Measurements from ENCODE around the gene BCAS3. TPM values are rescaled to one million over a fixed set of nuclear protein-coding genes. Genes with fewer than 3 reads are reported as not detected.

The BCAS3 gene
- total RNA-seq, 4 donors from 2014 or later, result 18.7 to 37.8 (median 24.9) TPM

- no peak for ATAC-seq (ENCODE audit: low FRiP score)
- DNase-seq (ENCODE audit: low spot score), result no peak
- TF ChIP-seq, protein P1, sequence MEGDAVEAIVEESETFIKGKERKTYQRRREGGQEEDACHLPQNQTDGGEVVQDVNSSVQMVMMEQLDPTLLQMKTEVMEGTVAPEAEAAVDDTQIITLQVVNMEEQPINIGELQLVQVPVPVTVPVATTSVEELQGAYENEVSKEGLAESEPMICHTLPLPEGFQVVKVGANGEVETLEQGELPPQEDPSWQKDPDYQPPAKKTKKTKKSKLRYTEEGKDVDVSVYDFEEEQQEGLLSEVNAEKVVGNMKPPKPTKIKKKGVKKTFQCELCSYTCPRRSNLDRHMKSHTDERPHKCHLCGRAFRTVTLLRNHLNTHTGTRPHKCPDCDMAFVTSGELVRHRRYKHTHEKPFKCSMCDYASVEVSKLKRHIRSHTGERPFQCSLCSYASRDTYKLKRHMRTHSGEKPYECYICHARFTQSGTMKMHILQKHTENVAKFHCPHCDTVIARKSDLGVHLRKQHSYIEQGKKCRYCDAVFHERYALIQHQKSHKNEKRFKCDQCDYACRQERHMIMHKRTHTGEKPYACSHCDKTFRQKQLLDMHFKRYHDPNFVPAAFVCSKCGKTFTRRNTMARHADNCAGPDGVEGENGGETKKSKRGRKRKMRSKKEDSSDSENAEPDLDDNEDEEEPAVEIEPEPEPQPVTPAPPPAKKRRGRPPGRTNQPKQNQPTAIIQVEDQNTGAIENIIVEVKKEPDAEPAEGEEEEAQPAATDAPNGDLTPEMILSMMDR (IDR thresholded peaks at IDR 0.05), result no peak
Observed at GRCh38 chr17:61385577-61386236, 708.1 kb downstream of the BCAS3 start.

- TF ChIP-seq, protein P1 (IDR thresholded peaks at IDR 0.05), result no peak
- DNase-seq (ENCODE audit: low spot score) (no peak), ATAC-seq (ENCODE audit: low FRiP score) (no peak)
Observed at GRCh38 chr17:61386251-61386650, 708.6 kb downstream of the BCAS3 start.

GRCh38 chr17:61387011-61387410 is 709.4 kb downstream of the BCAS3 start:
- TF ChIP-seq, protein P1 (IDR thresholded peaks at IDR 0.05), result no peak
- DNase-seq (ENCODE audit: low spot score) (no peak), ATAC-seq (ENCODE audit: low FRiP score) (no peak)

DNA sequence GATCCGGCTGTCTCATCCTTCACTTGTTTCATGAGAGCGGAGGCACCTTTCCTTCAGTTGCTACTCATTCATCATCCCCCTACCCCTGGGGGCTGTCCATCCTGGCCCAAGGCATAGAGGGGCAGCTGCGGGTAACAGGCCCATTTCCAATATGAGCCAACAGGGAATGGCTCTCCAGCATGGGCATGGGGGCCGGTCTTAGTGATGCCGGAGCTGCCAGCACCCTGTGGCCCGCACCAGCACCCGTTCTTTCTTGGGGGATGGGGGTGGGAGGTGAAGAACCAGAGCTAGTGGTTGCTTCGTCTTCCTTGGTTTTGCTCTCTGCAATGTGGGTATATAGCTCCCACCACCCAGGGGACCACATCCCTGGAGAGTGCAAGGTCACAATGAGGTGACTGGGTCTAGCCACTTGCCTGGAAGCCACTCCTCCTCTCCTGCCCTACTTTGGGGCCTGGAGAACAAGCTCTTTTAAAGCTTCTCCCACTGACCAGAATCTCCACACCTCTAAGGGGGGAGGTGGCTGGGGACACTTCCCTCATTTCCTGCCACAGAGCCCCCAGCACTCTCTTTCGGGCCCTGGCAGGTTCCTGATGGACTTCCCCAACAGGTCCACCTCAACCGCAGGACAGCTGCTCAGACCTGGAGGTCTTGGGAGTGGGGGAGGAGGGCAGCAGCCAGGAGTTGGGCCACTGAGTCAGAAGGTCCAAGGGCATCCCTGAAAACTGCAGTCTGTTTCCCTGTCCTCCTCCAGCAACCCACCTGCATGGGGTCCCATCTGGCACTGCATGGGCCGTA is 710.1 kb downstream of the BCAS3 start:
- ATAC-seq (ENCODE audit: low FRiP score), result no peak
- no peak for DNase-seq (ENCODE audit: low spot score)
- TF ChIP-seq, protein P1 (IDR thresholded peaks at IDR 0.05), result no peak

- TF ChIP-seq, protein P1 (IDR thresholded peaks at IDR 0.05), result no peak
- ATAC-seq (ENCODE audit: low FRiP score) (no peak), DNase-seq (ENCODE audit: low spot score) (no peak)
Observed at GRCh38 chr17:61388561-61389356, 711.1 kb downstream of the BCAS3 start.

- TF ChIP-seq, protein P1 (IDR thresholded peaks at IDR 0.05), result peak in 1 of 3 donors; percentile 44
- no peak for ATAC-seq (ENCODE audit: low FRiP score)
- DNase-seq (ENCODE audit: low spot score), result peak; percentile 54
Observed at GRCh38 chr17:61389670-61390478, 712.2 kb downstream of the BCAS3 start.
